Sigmoid colon (tissue), 7 donors: ENCODE data around the gene RPUSD4. TPM values are rescaled to one million over a fixed set of nuclear protein-coding genes. Genes with fewer than 3 reads are reported as not detected.

Experiments
- DNase-seq: peaks from one replicate; pipeline ENCODE4 v3.0.0-alpha.2; 2019
- H3K27ac ChIP-seq, 4 donors: fragments of 200-600 bp; sonication (generic); one replicate each; pipeline ENCODE4 v1.5.1; 2016 to 2019; ENCODE audit warnings: mild to moderate bottlenecking in 1 of 4
- H3K27me3 ChIP-seq, 3 donors: fragments of 200-600 bp; sonication (generic); one replicate each; pipeline ENCODE4 v1.5.1; 2019; ENCODE audit warnings: mild to moderate bottlenecking in 1 of 3
- H3K36me3 ChIP-seq, 4 donors: fragments of 200-600 bp; sonication (generic); one replicate each; pipeline ENCODE4 v1.5.1; 2016 to 2019
- H3K4me1 ChIP-seq, 4 donors: fragments of 200-600 bp; sonication (generic); one replicate each; pipeline ENCODE4 v1.5.1; 2017 to 2019
- H3K4me3 ChIP-seq, 4 donors: fragments of 200-600 bp; sonication (generic); one replicate each; pipeline ENCODE4 v1.5.1; 2017 to 2019; ENCODE audit warnings: mild to moderate bottlenecking in 2 of 4, moderate library complexity in 1 of 4
- H3K9me3 ChIP-seq, 4 donors: fragments of 200-600 bp in 3 of 4; sonication (generic) in 3 of 4; one replicate each; pipeline versions ENCODE4 v1.5.1 to v1.6.1; 2013 to 2019
- CTCF ChIP-seq, 4 experiments: fragments of 450-650 bp in 3 of 4; fragments of 200-600 bp in 1 of 4; IDR thresholded peaks; one replicate each; pipeline ENCODE4 v1.5.1; 2016 to 2019; ENCODE audit warnings: antibody characterized with exemption in 4 of 4, mild to moderate bottlenecking in 3 of 4, moderate library complexity in 2 of 4
- EP300 ChIP-seq, 4 donors: sonication (generic); formaldehyde crosslinking; IDR thresholded peaks; one replicate each; pipeline ENCODE4 v1.6.1; 2017; ENCODE audit warnings: antibody characterized with exemption in 4 of 4
- POLR2A ChIP-seq, 2 donors: fragments of 450-650 bp; IDR thresholded peaks; one replicate each; pipeline ENCODE4 v1.6.1; 2016; ENCODE audit warnings: antibody characterized with exemption in 2 of 2, mild to moderate bottlenecking in 2 of 2, moderate library complexity in 2 of 2
- POLR2AphosphoS5 ChIP-seq, 4 donors: sonication (generic); formaldehyde crosslinking; IDR thresholded peaks; one replicate each; pipeline ENCODE4 v1.6.1; 2017; ENCODE audit warnings: antibody characterized with exemption in 4 of 4
- WGBS, 2 donors: extraction: QIAGEN DNeasy Blood & Tissue Kit; methylation state at CpG; one replicate each; pipeline ENCODE4 v1.1.7; 2013; 5-methylcytosine and 5-hydroxymethylcytosine counted together
- intact Hi-C: fragments of 100-400 bp; cut with DNase I; formaldehyde crosslinking; loops from one replicate; pipeline ENCODE4 v1.15.1; 2023
- polyA plus RNA-seq, 3 donors: library from polyadenylated mRNA; stranded (reverse); fragments of 200-250 nt; gene quantifications; one replicate each; pipeline ENCODE4 v1.2.3, GENCODE V29; 2013
- total RNA-seq, 4 donors: library from RNA; depleted of rRNA; stranded (reverse); fragments of >200 nt; gene quantifications; one replicate each; pipeline ENCODE4 v1.1.0, GENCODE V29; 2016
- donor health status: healthy with polysubstance abuse.
- donor health status: Bipolar disorder and iron deficiency.
- donor health status: healthy.

Gene RPUSD4
- total and polyA plus RNA-seq, 7 donors: 7.9 to 24.4 (median 16.0) TPM

GRCh38 chr11:126224647-126225294 is 13.3 kb upstream of the RPUSD4 start:
- intact Hi-C loops: no loop called here
- Histone ChIP-seq H3K27me3 (no peaks in the 10 kb centered on the region), H3K4me3 (no peak overlapping the region), H3K36me3 (no peaks in the 10 kb centered on the region), H3K27ac (no peak overlapping the region), H3K9me3 (no peaks in the 10 kb centered on the region), H3K4me1 (no peaks in the 10 kb centered on the region)
- 93 to 96% methylated on average over 6 of the region's 6 CpGs for WGBS, 2 donors
- DNase-seq: no peak
- TF ChIP-seq EP300 (IDR thresholded peaks at IDR 0.05) (no peak), CTCF (IDR thresholded peaks at IDR 0.05) (no peak), POLR2AphosphoS5 (IDR thresholded peaks at IDR 0.05) (no peak), POLR2A (IDR thresholded peaks at IDR 0.05) (no peak)

GRCh38 chr11:126219547-126219946 is 8.1 kb upstream of the RPUSD4 start:
- Histone ChIP-seq H3K4me1 (peaks cover 0 to 4% (median 0%) of the 10 kb centered on the region in 4 donors), H3K36me3 (no peaks in the 10 kb centered on the region), H3K9me3 (no peaks in the 10 kb centered on the region), H3K4me3 (no peak overlapping the region), H3K27me3 (no peaks in the 10 kb centered on the region), H3K27ac (no peak overlapping the region)
- intact Hi-C loops: no loop called here
- WGBS, 2 donors: 15 to 58% methylated on average over 4 of the region's 4 CpGs
- DNase-seq: no peak
- TF ChIP-seq CTCF (IDR thresholded peaks at IDR 0.05): no peak
- no peak for TF ChIP-seq POLR2AphosphoS5 (IDR thresholded peaks at IDR 0.05)
- no peak for TF ChIP-seq POLR2A (IDR thresholded peaks at IDR 0.05)
- TF ChIP-seq EP300 (IDR thresholded peaks at IDR 0.05): no peak

- TF ChIP-seq POLR2AphosphoS5 (IDR thresholded peaks at IDR 0.05): no peak
- TF ChIP-seq CTCF (IDR thresholded peaks at IDR 0.05): no peak
- TF ChIP-seq POLR2A (IDR thresholded peaks at IDR 0.05): no peak
- TF ChIP-seq EP300 (IDR thresholded peaks at IDR 0.05): no peak
- WGBS, 2 donors: 22 to 35% methylated on average over 1 of the region's 1 CpG
- intact Hi-C loops: no loop called here
- Histone ChIP-seq H3K27ac (no peak overlapping the region), H3K36me3 (no peaks in the 10 kb centered on the region), H3K9me3 (no peaks in the 10 kb centered on the region), H3K4me3 (no peak overlapping the region), H3K27me3 (no peaks in the 10 kb centered on the region), H3K4me1 (peaks cover 0 to 12% (median 8%) of the 10 kb centered on the region in 4 donors)
- no peak for DNase-seq
Measured at GRCh38 chr11:126217491-126217890, 6.0 kb upstream of the RPUSD4 start.

- no peak overlapping the region for H3K4me3 ChIP-seq
- no peaks in the 10 kb centered on the region for H3K27me3 ChIP-seq
- H3K36me3 ChIP-seq: no peaks in the 10 kb centered on the region
- intact Hi-C loops: no loop called here
- TF ChIP-seq EP300 (IDR thresholded peaks at IDR 0.05): no peak
- TF ChIP-seq CTCF (IDR thresholded peaks at IDR 0.05): no peak
- no peak for TF ChIP-seq POLR2AphosphoS5 (IDR thresholded peaks at IDR 0.05)
- no peak for TF ChIP-seq POLR2A (IDR thresholded peaks at IDR 0.05)
- H3K27ac ChIP-seq: no peak overlapping the region
- peaks cover 0 to 18% (median 14%) of the 10 kb centered on the region in 4 donors for H3K4me1 ChIP-seq
- no peak for DNase-seq
- 66 to 84% methylated on average over 6 of the region's 6 CpGs for WGBS, 2 donors
- no peaks in the 10 kb centered on the region for H3K9me3 ChIP-seq
Measured at GRCh38 chr11:126216526-126217305, 5.3 kb upstream of the RPUSD4 start.
